Tibial nerve (tissue), 3 donors: ENCODE measurements around the gene NDUFB11.

ENCODE experiments used
- POLR2A ChIP-seq, 2 donors: fragments of 450-650 bp; IDR thresholded peaks; one replicate each; pipeline ENCODE4 v1.6.1; 2017; ENCODE audit warnings: antibody characterized with exemption in 2 of 2, mild to moderate bottlenecking in 2 of 2, moderate library complexity in 2 of 2
- TF ChIP-seq, protein P1 (sequence below), 5 experiments: fragments of 200-600 bp in 3 of 5; fragments of 450-650 bp in 2 of 5; sonication (generic) in 3 of 5; IDR thresholded peaks; one replicate each; pipeline ENCODE4 v1.5.1; 2016 to 2019; ENCODE audit warnings: antibody characterized with exemption in 5 of 5, mild to moderate bottlenecking in 3 of 5, moderate library complexity in 2 of 5

DNA sequence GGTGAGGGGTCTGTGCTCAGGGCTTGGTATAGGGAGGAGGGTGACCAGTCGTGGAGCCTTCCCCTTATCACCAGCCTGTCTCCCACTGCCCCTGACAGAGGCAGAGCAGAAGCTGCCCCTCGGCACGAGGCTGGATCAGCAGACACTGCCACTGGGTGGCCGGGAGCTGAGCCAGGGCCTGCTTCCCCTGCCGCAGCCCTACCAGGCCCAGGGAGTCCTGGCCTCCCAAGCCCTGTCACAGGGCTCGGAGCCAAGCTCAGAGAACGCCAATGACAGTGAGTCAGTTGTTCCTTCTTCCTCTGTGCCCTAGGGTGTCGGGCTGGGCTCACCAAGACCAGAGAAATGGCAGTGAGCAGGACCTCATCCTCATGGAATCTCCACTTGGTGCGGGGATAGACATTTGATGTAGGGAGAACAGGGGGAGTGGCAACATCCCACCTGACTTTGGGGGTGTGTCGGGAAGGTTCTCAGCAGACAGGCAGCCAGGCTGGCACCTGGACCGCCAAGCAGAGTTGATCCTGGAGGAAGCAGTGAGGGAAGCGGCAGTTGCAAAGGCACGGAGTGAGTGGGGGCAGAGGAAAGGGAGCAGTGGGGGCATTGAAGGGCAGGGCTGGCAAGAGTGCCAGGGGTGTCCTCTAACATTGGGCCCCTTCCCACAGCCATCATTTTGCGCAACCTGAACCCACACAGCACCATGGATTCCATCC lies 34.9 kb upstream of the NDUFB11 start:
- TF ChIP-seq, protein P1, sequence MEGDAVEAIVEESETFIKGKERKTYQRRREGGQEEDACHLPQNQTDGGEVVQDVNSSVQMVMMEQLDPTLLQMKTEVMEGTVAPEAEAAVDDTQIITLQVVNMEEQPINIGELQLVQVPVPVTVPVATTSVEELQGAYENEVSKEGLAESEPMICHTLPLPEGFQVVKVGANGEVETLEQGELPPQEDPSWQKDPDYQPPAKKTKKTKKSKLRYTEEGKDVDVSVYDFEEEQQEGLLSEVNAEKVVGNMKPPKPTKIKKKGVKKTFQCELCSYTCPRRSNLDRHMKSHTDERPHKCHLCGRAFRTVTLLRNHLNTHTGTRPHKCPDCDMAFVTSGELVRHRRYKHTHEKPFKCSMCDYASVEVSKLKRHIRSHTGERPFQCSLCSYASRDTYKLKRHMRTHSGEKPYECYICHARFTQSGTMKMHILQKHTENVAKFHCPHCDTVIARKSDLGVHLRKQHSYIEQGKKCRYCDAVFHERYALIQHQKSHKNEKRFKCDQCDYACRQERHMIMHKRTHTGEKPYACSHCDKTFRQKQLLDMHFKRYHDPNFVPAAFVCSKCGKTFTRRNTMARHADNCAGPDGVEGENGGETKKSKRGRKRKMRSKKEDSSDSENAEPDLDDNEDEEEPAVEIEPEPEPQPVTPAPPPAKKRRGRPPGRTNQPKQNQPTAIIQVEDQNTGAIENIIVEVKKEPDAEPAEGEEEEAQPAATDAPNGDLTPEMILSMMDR (IDR thresholded peaks at IDR 0.05) = no peak
- TF ChIP-seq POLR2A (IDR thresholded peaks at IDR 0.05) = no peak
